Activated T-helper 2 cell treated with anti-CD3 and anti-CD28 coated beads, Interferon-gamma antibody, Interleukin-2, Interleukin-4, amounts not matched to agents 10 μg/mL and 5 μg/mL and 100 μg/mL, durations not matched to agents 14 hours and 24 hours and 36 hours (primary cell): Measurements from ENCODE around the gene TFDP1. TPM values are rescaled to one million over a fixed set of nuclear protein-coding genes. Genes with fewer than 3 reads are reported as not detected.

Experiments
- DNase-seq: peaks from one replicate; pipeline ENCODE4 v3.0.0; 2021; ENCODE audit warnings: low spot score
- H3K27ac Mint-ChIP-seq: one replicate; pipeline ENCODE4 v1.8.0; 2021; ENCODE audit warnings: mixed read lengths
- H3K27me3 Mint-ChIP-seq: one replicate; pipeline ENCODE4 v1.8.0; 2021; ENCODE audit warnings: low read depth, mixed read lengths
- H3K36me3 Mint-ChIP-seq: one replicate; pipeline ENCODE4 v1.8.0; 2021; ENCODE audit warnings: low read depth, mixed read lengths
- H3K4me1 Mint-ChIP-seq: one replicate; pipeline ENCODE4 v1.8.0; 2021; ENCODE audit warnings: low read depth, mixed read lengths
- H3K4me3 Mint-ChIP-seq: one replicate; pipeline ENCODE4 v1.8.0; 2021; ENCODE audit warnings: low read depth, mild to moderate bottlenecking, moderate library complexity, mixed read lengths
- H3K9me3 Mint-ChIP-seq: one replicate; pipeline ENCODE4 v1.8.0; 2021; ENCODE audit warnings: mixed read lengths
- intact Hi-C: fragments of 100-400 bp; cut with micrococcal nuclease; formaldehyde crosslinking; loops from one replicate; pipeline ENCODE4 v1.15.1; 2023
- total RNA-seq: library from RNA; stranded (reverse); gene quantifications from 2 replicates; pipeline ENCODE4 v1.2.3, GENCODE V29; 2022

The TFDP1 gene
- total RNA-seq, 1 donor from 2014 or later = 164 TPM

GRCh38 chr13:113660066-113660465, 75.5 kb downstream of the TFDP1 start:
- DNase-seq = no peak
- Mint-ChIP-seq H3K4me3 (no peak overlapping the region), H3K36me3 (no peaks in the 10 kb centered on the region), H3K9me3 (peaks cover 15% of the 10 kb centered on the region), H3K4me1 (no peaks in the 10 kb centered on the region), H3K27ac (no peak overlapping the region), H3K27me3 (no peaks in the 10 kb centered on the region)
- intact Hi-C loops = no loop called here

GRCh38 chr13:113661509-113661908, 77.0 kb downstream of the TFDP1 start:
- DNase-seq = no peak
- no peaks in the 10 kb centered on the region for H3K4me1 Mint-ChIP-seq
- intact Hi-C loops = no loop called here
- H3K27me3 Mint-ChIP-seq = no peaks in the 10 kb centered on the region
- no peak overlapping the region for H3K4me3 Mint-ChIP-seq
- no peaks in the 10 kb centered on the region for H3K36me3 Mint-ChIP-seq
- peaks cover 15% of the 10 kb centered on the region for H3K9me3 Mint-ChIP-seq
- no peak overlapping the region for H3K27ac Mint-ChIP-seq

- DNase-seq = no peak
Measured at GRCh38 chr13:113663934-113664333, 79.4 kb downstream of the TFDP1 start.

GRCh38 chr13:113664751-113665596, 80.4 kb downstream of the TFDP1 start:
- DNase-seq = no peak
- H3K9me3 Mint-ChIP-seq = peaks cover 15% of the 10 kb centered on the region
- no peaks in the 10 kb centered on the region for H3K4me1 Mint-ChIP-seq
- H3K4me3 Mint-ChIP-seq = no peak overlapping the region
- H3K36me3 Mint-ChIP-seq = no peaks in the 10 kb centered on the region
- no peak overlapping the region for H3K27ac Mint-ChIP-seq
- intact Hi-C loops = no loop called here
- H3K27me3 Mint-ChIP-seq = no peaks in the 10 kb centered on the region

More at GRCh38 chr13:113663934-113664333, 79.4 kb downstream of the TFDP1 start:
- H3K27ac Mint-ChIP-seq = no peak overlapping the region
- H3K36me3 Mint-ChIP-seq = no peaks in the 10 kb centered on the region
- intact Hi-C loops = no loop called here
- no peaks in the 10 kb centered on the region for H3K4me1 Mint-ChIP-seq
- peaks cover 15% of the 10 kb centered on the region for H3K9me3 Mint-ChIP-seq
- no peaks in the 10 kb centered on the region for H3K27me3 Mint-ChIP-seq
- no peak overlapping the region for H3K4me3 Mint-ChIP-seq

- Mint-ChIP-seq H3K36me3 (no peaks in the 10 kb centered on the region), H3K27ac (no peak overlapping the region), H3K4me3 (no peak overlapping the region), H3K27me3 (no peaks in the 10 kb centered on the region), H3K9me3 (peaks cover 12% of the 10 kb centered on the region), H3K4me1 (no peaks in the 10 kb centered on the region)
- intact Hi-C loops = no loop called here
- no peak for DNase-seq
Measured at GRCh38 chr13:113665597-113666328, 81.2 kb downstream of the TFDP1 start.

- H3K36me3 Mint-ChIP-seq = no peaks in the 10 kb centered on the region
- H3K27ac Mint-ChIP-seq = no peak overlapping the region
- H3K9me3 Mint-ChIP-seq = peaks cover 7% of the 10 kb centered on the region
- H3K4me3 Mint-ChIP-seq = no peak overlapping the region
- intact Hi-C loops = no loop called here
- H3K4me1 Mint-ChIP-seq = no peaks in the 10 kb centered on the region
- DNase-seq = no peak
- no peaks in the 10 kb centered on the region for H3K27me3 Mint-ChIP-seq
Measured at GRCh38 chr13:113666329-113666670, 81.7 kb downstream of the TFDP1 start.

GRCh38 chr13:113666951-113667701, 82.6 kb downstream of the TFDP1 start, which contains the start of gene GRK1:
Gene GRK1, plus strand, starts transcription at chr13:113667219. Its CDS starts 168 bp downstream, at chr13:113667387.
- H3K36me3 Mint-ChIP-seq = no peaks in the 10 kb centered on the region
- H3K27me3 Mint-ChIP-seq = no peaks in the 10 kb centered on the region
- no peak within 1 kb of the TSS for H3K4me3 Mint-ChIP-seq
- H3K4me1 Mint-ChIP-seq = no peaks in the 10 kb centered on the region
- intact Hi-C loops = no loop called here
- no peak for DNase-seq
- peaks cover 1% of the 10 kb centered on the region for H3K9me3 Mint-ChIP-seq
- H3K27ac Mint-ChIP-seq = no peak within 1 kb of the TSS

- Mint-ChIP-seq H3K27me3 (no peaks in the 10 kb centered on the region), H3K36me3 (no peaks in the 10 kb centered on the region), H3K27ac (no peak overlapping the region), H3K4me1 (no peaks in the 10 kb centered on the region), H3K4me3 (no peak overlapping the region), H3K9me3 (peaks cover 4% of the 10 kb centered on the region)
- intact Hi-C loops = no loop called here
- no peak for DNase-seq
Measured at GRCh38 chr13:113667771-113668490, 83.4 kb downstream of the TFDP1 start.

GRCh38 chr13:113668491-113668971, 84.0 kb downstream of the TFDP1 start:
- intact Hi-C loops = no loop called here
- no peaks in the 10 kb centered on the region for H3K36me3 Mint-ChIP-seq
- H3K27me3 Mint-ChIP-seq = no peaks in the 10 kb centered on the region
- no peak for DNase-seq
- no peak overlapping the region for H3K4me3 Mint-ChIP-seq
- H3K27ac Mint-ChIP-seq = no peak overlapping the region
- peaks cover 4% of the 10 kb centered on the region for H3K9me3 Mint-ChIP-seq
- H3K4me1 Mint-ChIP-seq = no peaks in the 10 kb centered on the region

GRCh38 chr13:113669231-113669754, 84.7 kb downstream of the TFDP1 start:
- no peaks in the 10 kb centered on the region for H3K36me3 Mint-ChIP-seq
- no peak for DNase-seq
- H3K4me1 Mint-ChIP-seq = no peaks in the 10 kb centered on the region
- H3K27ac Mint-ChIP-seq = no peak overlapping the region
- H3K27me3 Mint-ChIP-seq = no peaks in the 10 kb centered on the region
- no peak overlapping the region for H3K4me3 Mint-ChIP-seq
- intact Hi-C loops = no loop called here
- H3K9me3 Mint-ChIP-seq = peaks cover 4% of the 10 kb centered on the region

GRCh38 chr13:113669755-113670341, 85.3 kb downstream of the TFDP1 start:
- intact Hi-C loops = no loop called here
- no peak for DNase-seq
- H3K9me3 Mint-ChIP-seq = peaks cover 4% of the 10 kb centered on the region

GRCh38 chr13:113670541-113670940, 86.0 kb downstream of the TFDP1 start:
- Mint-ChIP-seq H3K9me3 (peaks cover 4% of the 10 kb centered on the region), H3K4me1 (no peaks in the 10 kb centered on the region), H3K27ac (no peak overlapping the region), H3K4me3 (no peak overlapping the region), H3K36me3 (no peaks in the 10 kb centered on the region), H3K27me3 (no peaks in the 10 kb centered on the region)
- intact Hi-C loops = no loop called here
- DNase-seq = no peak

More at GRCh38 chr13:113669755-113670341, 85.3 kb downstream of the TFDP1 start:
- H3K27me3 Mint-ChIP-seq = no peaks in the 10 kb centered on the region
- no peaks in the 10 kb centered on the region for H3K36me3 Mint-ChIP-seq
- H3K27ac Mint-ChIP-seq = no peak overlapping the region
- H3K4me1 Mint-ChIP-seq = no peaks in the 10 kb centered on the region
- no peak overlapping the region for H3K4me3 Mint-ChIP-seq
